Measurements from ENCODE around the gene ZDHHC3.

The ZDHHC3 gene

GRCh38 chr3:44976002-44976815, at the start of gene ZDHHC3, which contains the start of gene EXOSC7:
TSS of gene ZDHHC3 (minus strand) at chr3:44976174. CDS start at chr3:44959436, 16,738 bp downstream.
TSS of gene EXOSC7 (plus strand) at chr3:44976244. CDS start at chr3:44976278, 34 bp downstream.
- DNase-seq (ENCODE audit: low spot score), result peak; percentile 99

GRCh38 chr3:45024542-45025255, 48.7 kb upstream of the ZDHHC3 start:
- DNase-seq (ENCODE audit: low spot score), result no peak

- DNase-seq (ENCODE audit: low spot score), result no peak
Observed at GRCh38 chr3:45023675-45024074, 47.7 kb upstream of the ZDHHC3 start.

- no peak for DNase-seq (ENCODE audit: low spot score)
Observed at GRCh38 chr3:45021524-45022297, 45.7 kb upstream of the ZDHHC3 start.

- no peak for DNase-seq (ENCODE audit: low spot score)
Observed at GRCh38 chr3:45020534-45020933, 44.6 kb upstream of the ZDHHC3 start.

GRCh38 chr3:45017821-45018220, 41.8 kb upstream of the ZDHHC3 start:
- no peak for DNase-seq (ENCODE audit: low spot score)

GRCh38 chr3:45016916-45017315, 40.9 kb upstream of the ZDHHC3 start:
- no peak for DNase-seq (ENCODE audit: low spot score)

GRCh38 chr3:45012577-45012976, 36.6 kb upstream of the ZDHHC3 start:
- no peak for DNase-seq (ENCODE audit: low spot score)

- DNase-seq (ENCODE audit: low spot score), result peak; percentile 88
Observed at GRCh38 chr3:45011756-45012508, 36.0 kb upstream of the ZDHHC3 start.

- peak; percentile 87 for DNase-seq (ENCODE audit: low spot score)
Observed at GRCh38 chr3:45010811-45011333, 34.9 kb upstream of the ZDHHC3 start.

GRCh38 chr3:45009868-45010267, 33.9 kb upstream of the ZDHHC3 start:
- no peak for DNase-seq (ENCODE audit: low spot score)

- DNase-seq (ENCODE audit: low spot score), result peak; percentile 79
Observed at GRCh38 chr3:45008117-45008516, 32.1 kb upstream of the ZDHHC3 start.

- DNase-seq (ENCODE audit: low spot score), result no peak
Observed at GRCh38 chr3:45007091-45007490, 31.1 kb upstream of the ZDHHC3 start.

GRCh38 chr3:45003859-45004258, 27.9 kb upstream of the ZDHHC3 start:
- no peak for DNase-seq (ENCODE audit: low spot score)

GRCh38 chr3:45003406-45003805, 27.4 kb upstream of the ZDHHC3 start:
- no peak for DNase-seq (ENCODE audit: low spot score)

GRCh38 chr3:45002720-45003119, 26.7 kb upstream of the ZDHHC3 start:
- no peak for DNase-seq (ENCODE audit: low spot score)

GRCh38 chr3:45002139-45002660, 26.2 kb upstream of the ZDHHC3 start:
- no peak for DNase-seq (ENCODE audit: low spot score)

GRCh38 chr3:45001738-45002137, 25.8 kb upstream of the ZDHHC3 start:
- no peak for DNase-seq (ENCODE audit: low spot score)

GRCh38 chr3:45000823-45001222, 24.8 kb upstream of the ZDHHC3 start:
- DNase-seq (ENCODE audit: low spot score), result no peak

- DNase-seq (ENCODE audit: low spot score), result no peak
Observed at GRCh38 chr3:44999782-45000181, 23.8 kb upstream of the ZDHHC3 start.

GRCh38 chr3:44996556-44996969, 20.6 kb upstream of the ZDHHC3 start:
- DNase-seq (ENCODE audit: low spot score), result no peak

All from GM03348 (cell line).